IPS DF 19.7 (cell line): ENCODE data around the gene TNPO1.
A peak's percentile ranks its signal among the peaks of the same experiment; 100 is the strongest.
"Not testable (repeated sequence)": the region's sequence is repeated elsewhere in the genome, so short reads cannot be mapped to it uniquely, and the experiment has no call there.

Experiments used
- DNase-seq: peaks from one replicate; pipeline ENCODE4 v3.0.0-alpha.2; 2013; ENCODE audit warnings: low read depth, low spot score

Gene TNPO1

DNA sequence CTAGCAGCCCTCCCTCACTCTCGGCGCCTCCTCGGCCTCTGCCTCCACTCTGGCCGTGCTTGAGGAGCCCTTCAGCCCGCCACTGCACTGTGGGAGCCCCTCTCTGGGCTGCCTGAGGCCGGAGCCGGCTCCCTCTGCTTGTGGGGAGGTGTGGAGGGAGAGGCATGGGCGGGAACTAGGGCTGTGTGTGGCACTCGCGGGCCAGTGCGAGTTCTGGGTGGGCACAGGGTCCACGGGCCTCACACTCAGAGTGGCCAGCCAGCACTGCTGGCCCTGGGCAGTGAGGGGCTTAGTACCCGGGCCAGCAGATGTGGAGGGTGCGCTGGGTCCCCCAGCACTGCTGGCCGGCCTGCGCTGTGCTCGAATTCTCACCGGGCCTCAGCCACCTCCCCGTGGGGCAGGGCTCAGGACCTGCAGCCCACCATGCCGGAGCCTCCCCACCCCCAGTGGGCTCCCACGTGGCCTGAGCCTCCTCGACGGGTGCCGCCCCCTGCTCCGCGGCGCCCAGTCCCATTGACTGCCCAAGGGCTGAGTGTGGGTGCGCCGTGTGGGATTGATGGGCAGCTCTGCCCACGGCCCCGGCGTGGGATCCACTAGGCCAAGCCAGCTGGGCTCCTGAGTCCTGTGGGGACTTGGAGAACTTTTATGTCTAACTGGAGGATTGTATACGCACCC is 109.0 kb downstream of the TNPO1 start:
- DNase-seq, result no peak

DNA sequence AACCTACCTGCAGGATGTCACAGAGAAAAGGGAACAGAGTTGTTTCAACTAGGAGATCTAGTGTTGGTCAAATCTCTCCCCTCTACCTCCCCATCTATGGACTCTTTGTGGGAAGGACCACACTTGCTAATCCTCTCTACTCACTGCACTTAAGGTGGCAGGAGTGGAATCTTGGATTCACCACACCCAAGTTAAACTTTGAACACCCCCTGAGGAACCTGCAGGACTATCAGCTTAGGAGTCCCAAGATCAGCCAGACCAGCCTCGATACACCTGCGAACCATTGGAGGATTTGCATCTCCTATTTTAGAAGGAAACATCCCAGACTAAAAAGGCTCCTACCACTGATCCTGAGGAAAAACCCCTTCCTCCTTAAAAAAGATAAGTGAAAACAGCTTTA is 116.2 kb downstream of the TNPO1 start:
- not testable (repeated sequence) for DNase-seq

DNA sequence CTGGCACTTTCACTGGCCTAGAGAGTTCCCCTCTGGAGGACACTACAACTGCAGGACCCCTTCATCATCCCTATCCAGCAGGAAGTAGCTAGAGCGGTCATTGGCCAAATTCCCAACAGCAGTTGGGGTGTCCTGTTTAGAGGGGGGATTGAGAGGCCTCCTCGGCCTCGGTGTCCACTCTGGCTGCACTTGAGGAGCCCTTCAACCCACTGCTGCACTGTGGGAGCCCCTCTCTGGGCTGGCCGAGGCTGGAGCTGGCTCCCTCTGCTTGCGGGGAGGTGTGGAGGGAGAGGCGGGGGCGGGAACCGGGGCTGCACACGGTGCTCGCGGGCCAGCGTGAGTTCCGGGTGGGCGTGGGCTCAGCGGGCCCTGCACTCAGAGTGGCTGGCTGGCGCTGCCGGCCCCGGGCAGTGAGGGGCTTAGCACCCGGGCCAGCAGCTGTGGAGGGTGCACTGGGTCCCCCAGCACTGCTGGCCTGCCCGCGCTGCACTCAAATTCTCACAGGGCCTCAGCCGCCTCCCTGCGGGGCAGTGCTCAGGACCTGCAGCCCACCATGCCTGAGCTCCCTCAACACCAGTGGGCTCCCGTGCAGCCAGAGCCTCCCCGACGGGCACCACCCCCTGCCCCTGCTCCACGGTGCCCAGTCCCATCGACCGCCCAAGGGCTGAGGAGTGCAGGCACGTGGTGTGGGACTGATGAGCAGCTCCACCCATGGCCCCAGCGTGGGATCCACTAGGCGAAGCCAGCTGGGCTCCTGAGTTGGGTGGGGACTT is 118.7 kb downstream of the TNPO1 start:
- not testable (repeated sequence) for DNase-seq

DNA sequence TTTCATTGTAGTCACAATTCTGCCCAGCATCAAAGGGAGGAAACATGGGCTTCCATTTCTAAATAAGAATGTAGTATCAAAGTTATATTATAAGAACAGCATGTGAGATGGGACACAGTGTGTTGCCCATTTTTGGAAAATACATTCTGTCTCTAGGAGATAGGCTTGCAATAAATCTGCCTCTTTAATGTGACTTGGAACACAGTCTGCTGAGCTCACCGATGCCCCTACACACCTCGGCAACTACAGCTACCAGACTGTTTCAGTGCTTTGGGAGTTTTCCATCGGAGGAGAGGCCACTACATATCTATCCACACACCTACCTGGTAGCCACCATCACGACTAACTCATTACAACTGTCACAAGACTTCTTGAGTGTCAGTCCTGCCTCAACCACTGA is 120.4 kb downstream of the TNPO1 start:
- no peak for DNase-seq

DNA sequence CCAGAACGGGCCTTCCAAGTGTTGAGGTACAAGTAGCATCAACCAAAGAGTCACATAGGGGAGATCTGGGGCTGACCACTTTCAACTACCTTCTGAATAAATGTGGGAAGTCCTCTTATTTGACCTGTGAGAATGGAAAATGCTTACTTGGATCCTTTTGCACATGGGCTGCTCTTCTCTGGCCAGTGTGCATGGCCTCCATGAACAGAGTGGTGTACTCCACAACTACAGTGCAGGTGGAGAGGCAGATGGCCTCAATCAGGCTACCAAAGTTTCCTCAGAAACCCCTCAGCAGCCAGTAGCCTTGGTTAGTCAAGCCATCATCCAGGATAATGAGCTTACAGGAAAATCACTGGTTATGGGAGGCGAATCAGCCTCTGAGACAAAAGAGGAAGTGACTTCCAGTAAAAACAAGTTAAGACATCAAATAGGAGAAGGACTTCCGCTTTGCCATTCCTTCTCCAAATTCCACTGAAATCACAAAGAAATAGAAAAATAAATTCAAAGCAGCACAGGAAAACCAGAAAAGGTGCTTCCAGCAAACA is 121.1 kb downstream of the TNPO1 start:
- DNase-seq, result no peak

DNA sequence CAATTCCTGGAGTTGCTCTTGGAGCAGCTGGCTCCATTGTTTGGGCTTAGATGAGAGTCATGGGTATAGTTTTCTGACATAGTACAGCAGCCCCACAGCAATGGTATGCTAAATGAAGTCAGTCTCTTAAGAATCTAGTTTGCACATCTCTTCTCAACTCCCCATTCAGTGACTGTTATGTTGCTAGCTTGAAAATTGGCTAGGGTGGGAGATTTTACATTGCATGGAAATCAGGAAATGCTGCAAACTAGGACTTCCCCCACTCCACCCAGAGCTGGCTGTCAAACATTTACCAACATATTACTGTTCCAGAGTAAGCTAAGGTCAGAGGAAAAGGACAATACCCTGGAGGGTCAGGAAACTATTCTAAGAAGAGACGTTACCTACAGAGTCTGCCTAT is 121.7 kb downstream of the TNPO1 start:
- no peak for DNase-seq

DNA sequence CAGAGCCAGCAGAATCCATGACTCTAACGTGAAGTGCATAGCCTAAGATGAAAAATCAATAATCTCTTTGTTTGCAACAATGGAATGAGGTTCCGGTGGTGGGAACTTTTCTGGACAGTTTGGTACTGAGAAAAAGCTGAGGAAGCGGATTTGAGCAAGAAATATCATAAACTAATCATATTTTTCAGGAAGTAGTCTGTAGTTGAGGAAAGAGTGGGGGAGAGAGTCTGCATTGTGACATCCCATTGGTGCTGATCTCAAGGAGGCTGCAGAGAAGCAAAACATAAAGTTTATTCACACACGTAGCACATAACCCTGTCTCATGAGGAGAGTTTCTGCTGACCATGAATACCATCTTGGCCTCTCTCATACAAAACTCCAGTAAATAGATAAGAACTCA is 123.6 kb downstream of the TNPO1 start:
- DNase-seq, result no peak

DNA sequence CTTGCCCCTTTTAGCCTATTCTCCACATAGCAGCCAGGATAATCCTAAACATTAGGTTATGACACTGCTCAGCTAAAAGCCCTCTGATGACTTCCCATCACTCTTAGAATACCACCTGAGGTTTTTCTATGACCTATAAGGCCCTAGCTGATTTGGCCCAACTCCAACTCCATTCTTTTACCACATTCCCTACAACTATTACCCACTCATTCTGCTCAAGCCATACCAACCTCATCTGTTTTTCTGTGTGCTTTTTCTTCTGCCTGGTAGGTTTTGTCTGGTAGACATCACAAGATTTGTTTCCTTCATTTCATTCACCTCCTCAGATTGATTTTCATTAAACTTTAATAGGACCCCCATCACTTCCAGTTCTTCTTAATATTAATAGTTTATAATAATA is 126.8 kb downstream of the TNPO1 start:
- DNase-seq, result no peak

DNA sequence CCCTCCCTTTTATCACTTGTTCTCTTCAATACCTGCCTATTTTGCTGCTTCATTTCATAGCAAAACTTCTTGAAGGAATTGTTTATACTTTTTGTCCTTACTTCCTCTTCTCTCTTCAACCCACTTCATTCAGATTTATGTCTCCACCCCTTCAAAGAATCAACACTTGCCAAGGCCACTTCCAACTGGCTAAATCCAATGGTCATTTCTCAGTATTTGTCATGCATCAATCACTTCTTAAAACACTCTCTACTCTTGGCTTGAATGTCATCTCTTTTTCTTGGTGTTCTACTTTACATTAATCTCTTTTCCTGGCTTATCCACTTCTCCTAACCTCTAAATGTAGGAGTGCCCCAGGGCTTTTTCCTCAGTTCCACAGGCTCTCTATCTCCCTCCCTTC is 131.0 kb downstream of the TNPO1 start:
- DNase-seq, result no peak

DNA sequence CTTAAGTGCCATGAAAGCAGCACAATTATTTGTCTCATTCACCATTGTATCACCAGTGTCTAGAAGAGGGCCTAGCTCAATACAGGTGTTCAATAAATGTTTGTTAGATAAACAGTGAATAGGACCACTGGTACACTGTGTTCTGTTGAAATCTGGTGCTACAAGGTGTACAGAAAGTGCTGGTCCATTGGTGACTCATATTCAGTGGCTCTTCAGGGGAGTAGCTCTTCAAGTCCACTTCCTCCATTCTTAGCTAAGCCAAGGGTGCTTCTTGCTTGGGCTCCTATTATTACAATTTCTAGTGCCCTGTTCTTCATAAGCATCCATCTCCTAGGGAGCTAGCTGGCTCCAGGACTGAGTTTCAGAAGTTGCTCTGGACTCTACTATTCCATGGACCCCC is 133.0 kb downstream of the TNPO1 start:
- no peak for DNase-seq

DNA sequence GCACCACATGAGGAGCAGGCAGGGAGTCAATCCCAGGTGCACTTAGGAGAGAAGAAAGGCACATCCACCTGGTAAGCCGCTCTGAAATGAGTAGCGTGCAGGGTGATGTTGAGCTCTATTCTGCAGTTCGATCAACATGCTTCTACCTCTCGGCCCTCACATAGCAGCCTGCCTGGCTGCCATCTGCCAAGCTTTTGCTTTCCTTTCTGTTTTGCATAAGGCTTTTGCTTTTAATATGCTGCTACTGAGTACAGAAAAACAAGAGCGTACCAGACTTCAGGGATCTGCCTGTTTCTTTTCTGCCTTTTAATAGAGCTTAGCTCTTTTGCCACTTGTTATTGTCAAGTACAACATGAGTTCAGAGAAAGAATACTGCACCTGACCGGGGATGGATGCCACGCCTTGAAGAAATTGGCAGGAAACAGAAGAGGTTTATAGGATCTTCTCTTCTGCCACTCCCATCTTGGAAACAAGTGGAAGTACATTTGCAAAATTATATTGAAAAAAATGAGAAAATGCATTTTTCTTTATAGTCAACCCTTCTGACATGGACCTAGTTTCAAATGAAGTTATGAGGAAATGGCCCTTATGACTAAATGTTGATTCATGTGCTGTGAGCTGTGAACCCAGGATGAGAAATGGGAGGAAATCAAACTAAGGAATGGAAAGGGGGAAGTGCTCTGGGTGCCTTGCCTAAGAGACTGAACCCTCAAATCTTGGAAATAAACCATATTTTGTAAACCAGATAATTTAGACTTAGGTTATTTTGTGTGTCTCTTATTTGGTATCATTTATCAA is 135.4 kb downstream of the TNPO1 start:
- no peak for DNase-seq

DNA sequence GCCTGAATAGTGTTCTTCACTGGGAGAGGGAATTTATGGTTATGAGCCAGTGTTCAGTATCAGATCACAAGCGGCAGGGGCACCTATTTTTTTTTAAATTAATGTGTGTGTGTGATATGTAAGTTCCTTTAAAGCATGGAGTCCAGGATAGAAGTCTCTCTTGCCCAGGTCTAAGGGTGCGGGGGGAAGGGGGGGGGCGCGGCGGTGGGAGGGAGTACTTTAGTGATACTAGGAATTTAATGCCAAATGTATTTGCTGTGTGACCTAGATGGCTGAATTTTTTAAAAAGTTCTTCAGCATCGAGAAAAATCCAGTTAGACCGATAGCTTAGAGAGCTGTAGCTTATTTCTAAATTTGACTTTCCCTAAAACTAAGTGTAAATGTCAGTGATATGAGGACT is 137.9 kb downstream of the TNPO1 start:
- no peak for DNase-seq

DNA sequence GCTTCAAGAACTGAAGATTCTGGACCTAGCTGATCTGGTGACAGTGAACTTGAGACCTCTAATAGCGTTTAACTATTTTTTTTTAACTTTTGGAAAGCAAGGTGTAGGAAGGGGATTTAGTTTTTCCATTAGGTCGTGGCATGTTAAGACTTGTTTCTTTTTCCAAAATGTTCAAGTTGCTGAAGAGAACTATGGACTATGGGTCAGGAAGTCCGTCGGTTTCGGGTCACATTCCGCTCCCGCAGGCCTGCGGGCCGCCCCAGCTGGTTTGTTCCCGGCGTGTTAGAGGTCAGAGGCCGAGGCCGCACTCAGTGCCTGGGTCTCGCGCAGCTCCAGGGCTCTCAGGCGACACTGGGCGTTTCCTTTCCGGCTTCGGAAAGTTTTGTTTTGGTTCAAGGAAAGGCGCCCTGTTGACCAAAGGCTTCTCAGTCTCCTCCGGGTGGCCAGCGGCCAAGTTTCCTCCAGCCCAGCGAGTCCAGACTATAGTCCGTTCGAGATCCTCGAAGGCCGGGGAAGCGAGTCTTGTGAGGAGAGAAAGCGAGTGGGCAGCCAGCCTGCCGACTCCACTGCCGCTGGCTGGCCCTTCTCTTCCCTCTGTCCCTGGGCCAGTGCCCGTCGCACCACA is 138.8 kb downstream of the TNPO1 start:
- DNase-seq, result no peak

DNA sequence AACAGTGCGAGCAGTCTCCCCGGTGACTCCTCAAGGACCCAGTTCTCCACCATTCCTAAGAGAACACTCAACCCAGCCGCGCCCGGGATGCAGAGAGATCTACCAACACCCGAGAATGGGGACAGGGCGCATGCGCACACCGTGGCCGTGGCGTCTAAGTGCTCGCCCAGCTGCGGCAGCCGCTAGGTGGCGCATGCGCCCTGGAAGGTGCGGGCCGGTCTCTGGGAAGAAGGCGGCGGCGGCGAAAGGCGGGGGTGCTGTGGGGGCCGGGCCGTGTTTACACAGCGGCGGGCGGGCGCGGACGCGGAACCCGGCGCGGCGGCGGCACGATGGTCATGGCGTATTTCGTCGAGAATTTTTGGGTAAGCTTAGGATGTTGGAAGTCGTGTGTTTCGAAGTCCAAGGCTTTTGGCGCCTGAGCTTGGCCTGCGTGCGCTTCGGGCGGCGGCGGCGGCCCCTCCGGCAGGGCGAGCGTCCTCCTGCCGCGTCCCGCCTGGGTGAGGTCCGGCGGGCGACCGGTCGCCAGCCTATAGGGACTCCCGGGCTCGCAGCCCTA is 139.4 kb downstream of the TNPO1 start, which contains the start of gene FCHO2:
TSS of gene FCHO2 (plus strand) at position 274 of the 556 bp plus-strand sequence. CDS start at position 330, 56 bp downstream.
- peak; percentile 78 for DNase-seq

DNA sequence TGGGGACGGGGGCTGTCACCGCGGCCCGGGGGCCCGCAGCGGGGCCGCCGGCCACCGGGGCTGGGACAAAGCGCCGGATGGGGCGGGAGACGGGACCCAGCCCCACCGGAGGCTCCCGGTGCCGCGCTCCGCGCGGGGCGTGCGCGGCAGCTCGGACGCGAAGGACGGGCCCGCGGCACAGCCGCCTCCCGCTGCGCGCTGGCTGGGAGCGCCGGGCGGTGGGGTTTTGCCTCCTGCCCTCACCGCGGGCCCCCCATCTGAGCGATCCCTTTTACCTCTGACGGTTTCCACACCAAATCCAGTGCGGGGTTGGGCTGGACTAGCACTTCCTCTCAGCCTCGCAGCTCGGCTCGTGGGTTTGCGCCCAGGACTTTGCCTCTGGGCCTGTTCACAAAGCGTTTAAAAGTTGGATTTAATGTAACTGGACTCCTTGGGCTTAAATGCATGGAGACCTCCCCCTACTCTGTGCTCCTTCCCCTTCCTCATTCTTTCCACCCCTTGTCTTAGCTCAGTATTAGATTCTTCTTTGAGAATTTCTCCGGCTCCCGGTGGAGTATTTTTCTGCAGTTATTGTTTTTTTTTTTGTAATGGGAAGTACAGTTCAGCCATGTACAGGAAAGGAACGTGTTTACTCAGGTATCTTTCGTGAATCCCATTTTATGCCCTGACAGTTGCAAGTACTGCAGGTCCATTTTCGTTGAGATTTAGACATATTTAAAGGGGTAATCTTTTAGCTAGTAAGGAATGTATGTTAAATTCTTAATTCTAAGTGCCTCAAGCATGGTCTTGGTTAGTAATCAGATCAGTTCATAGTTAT is 140.1 kb downstream of the TNPO1 start:
- no peak for DNase-seq

DNA sequence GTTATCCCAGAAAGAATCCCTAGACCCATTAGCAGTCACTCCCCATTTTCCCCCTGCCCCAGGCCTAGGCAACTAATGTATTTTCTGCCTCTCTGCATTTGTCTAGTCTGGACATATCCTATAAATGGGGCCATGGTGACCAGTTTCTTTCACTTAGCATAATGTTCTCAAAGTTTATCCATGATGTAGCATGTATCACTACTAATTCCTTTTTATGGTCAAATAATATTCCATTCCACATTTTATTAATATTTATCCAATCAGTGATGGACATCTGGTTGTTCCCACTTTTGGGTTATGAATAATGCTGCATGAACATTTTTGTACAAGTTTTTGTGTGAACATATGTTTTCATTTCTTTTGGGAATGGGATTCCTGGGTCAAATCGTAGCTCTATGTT is 140.9 kb downstream of the TNPO1 start:
- no peak for DNase-seq

DNA sequence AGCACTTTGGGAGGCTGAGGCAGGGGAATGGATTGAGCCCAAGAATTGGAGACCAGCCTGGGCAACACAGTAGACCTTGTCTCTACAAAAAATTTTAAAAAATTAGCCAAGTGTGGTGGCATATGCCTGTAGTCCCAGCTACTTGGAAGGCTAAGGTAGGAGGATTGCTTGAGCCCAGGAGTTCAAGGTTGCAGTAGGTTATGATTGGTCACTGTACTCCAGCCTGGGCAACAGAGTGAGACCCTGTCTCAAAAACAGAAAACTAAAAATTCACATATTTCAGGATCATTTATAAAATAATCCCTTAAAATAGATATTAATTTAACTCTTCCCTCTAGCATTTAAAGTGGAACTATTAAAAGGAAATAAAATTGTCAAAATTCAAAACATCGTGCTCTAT is 142.8 kb downstream of the TNPO1 start:
- no peak for DNase-seq
